Neural crest cell (in vitro differentiated cells): ENCODE measurements around the gene GAREM1. TPM values are rescaled to one million over a fixed set of nuclear protein-coding genes. Genes with fewer than 3 reads are reported as not detected.

Source experiments
- DNase-seq: peaks from one replicate; pipeline ENCODE4 v3.0.0; 2021; ENCODE audit warnings: low read depth, mixed read lengths, low spot score
- H3K27ac Mint-ChIP-seq: one replicate; pipeline ENCODE4 v1.8.0; 2021; ENCODE audit warnings: mild to moderate bottlenecking, mixed read lengths; ENCODE audit not compliant: unreplicated experiment
- H3K27me3 Mint-ChIP-seq: 2 replicates; pipeline ENCODE4 v1.8.0; 2021; ENCODE audit warnings: low read depth, mild to moderate bottlenecking, mixed read lengths
- H3K36me3 Mint-ChIP-seq: 2 replicates; pipeline ENCODE4 v1.8.0; 2021; ENCODE audit warnings: low read depth, mild to moderate bottlenecking, mixed read lengths
- H3K4me1 Mint-ChIP-seq: 2 replicates; pipeline ENCODE4 v1.8.0; 2021; ENCODE audit warnings: mixed read lengths
- H3K4me3 Mint-ChIP-seq: one replicate; pipeline ENCODE4 v1.8.0; 2021; ENCODE audit warnings: mild to moderate bottlenecking, mixed read lengths
- H3K9me3 Mint-ChIP-seq: 2 replicates; pipeline ENCODE4 v1.8.0; 2021; ENCODE audit warnings: mixed read lengths
- CTCF ChIP-seq: fragments of 200-600 bp; sonication (generic); conservative IDR thresholded peaks from 2 replicates; pipeline ENCODE4 v1.5.0; 2021; ENCODE audit warnings: antibody characterized with exemption, mild to moderate bottlenecking
- total RNA-seq: library from RNA; stranded (reverse); gene quantifications from 2 replicates; pipeline ENCODE4 v1.2.1, GENCODE V29; 2021

The GAREM1 gene
- total RNA-seq, 1 donor from 2014 or later = 11.0 TPM

- H3K4me3 Mint-ChIP-seq = no peak overlapping the region
- H3K36me3 Mint-ChIP-seq = peaks cover 2% of the 10 kb centered on the region
- TF ChIP-seq CTCF = no peak
- no peak for DNase-seq
- no peak overlapping the region for H3K27ac Mint-ChIP-seq
- H3K27me3 Mint-ChIP-seq = no peaks in the 10 kb centered on the region
- H3K4me1 Mint-ChIP-seq = peaks cover 4% of the 10 kb centered on the region
- H3K9me3 Mint-ChIP-seq = no peaks in the 10 kb centered on the region
Measured at GRCh38 chr18:32383050-32383819, 87.4 kb downstream of the GAREM1 start.

GRCh38 chr18:32381761-32382160 is 88.9 kb downstream of the GAREM1 start:
- peaks cover 2% of the 10 kb centered on the region for H3K36me3 Mint-ChIP-seq
- DNase-seq = no peak
- no peaks in the 10 kb centered on the region for H3K27me3 Mint-ChIP-seq
- no peak overlapping the region for H3K27ac Mint-ChIP-seq
- no peak for TF ChIP-seq CTCF
- H3K4me3 Mint-ChIP-seq = no peak overlapping the region
- H3K9me3 Mint-ChIP-seq = no peaks in the 10 kb centered on the region
- no peaks in the 10 kb centered on the region for H3K4me1 Mint-ChIP-seq

GRCh38 chr18:32380559-32380958 is 90.1 kb downstream of the GAREM1 start:
- no peak overlapping the region for H3K4me3 Mint-ChIP-seq

GRCh38 chr18:32379891-32380290 is 90.8 kb downstream of the GAREM1 start:
- Mint-ChIP-seq H3K4me1 (no peaks in the 10 kb centered on the region), H3K4me3 (no peak overlapping the region)

More at GRCh38 chr18:32380559-32380958, 90.1 kb downstream of the GAREM1 start:
- H3K9me3 Mint-ChIP-seq = no peaks in the 10 kb centered on the region
- no peaks in the 10 kb centered on the region for H3K27me3 Mint-ChIP-seq
- DNase-seq = no peak
- TF ChIP-seq CTCF = no peak
- H3K4me1 Mint-ChIP-seq = no peaks in the 10 kb centered on the region
- peaks cover 2% of the 10 kb centered on the region for H3K36me3 Mint-ChIP-seq
- H3K27ac Mint-ChIP-seq = no peak overlapping the region

GRCh38 chr18:32378705-32379104 is 92.0 kb downstream of the GAREM1 start:
- Mint-ChIP-seq H3K36me3 (peaks cover 2% of the 10 kb centered on the region), H3K27ac (no peak overlapping the region), H3K27me3 (no peaks in the 10 kb centered on the region), H3K4me1 (no peaks in the 10 kb centered on the region), H3K9me3 (no peaks in the 10 kb centered on the region), H3K4me3 (no peak overlapping the region)
- DNase-seq = no peak
- no peak for TF ChIP-seq CTCF

More at GRCh38 chr18:32379891-32380290, 90.8 kb downstream of the GAREM1 start:
- H3K9me3 Mint-ChIP-seq = no peaks in the 10 kb centered on the region
- H3K27ac Mint-ChIP-seq = no peak overlapping the region
- TF ChIP-seq CTCF = no peak
- DNase-seq = no peak
- H3K36me3 Mint-ChIP-seq = peaks cover 2% of the 10 kb centered on the region
- no peaks in the 10 kb centered on the region for H3K27me3 Mint-ChIP-seq
